Esophagus muscularis mucosa (tissue), 4 donors: Measurements from ENCODE around the gene SH3RF3. TPM values are rescaled to one million over a fixed set of nuclear protein-coding genes. Genes with fewer than 3 reads are reported as not detected.

ENCODE experiments used
- DNase-seq: peaks from one replicate; pipeline ENCODE4 v3.0.0-alpha.2; 2017; ENCODE audit errors: extremely low spot score
- H3K27ac ChIP-seq, 4 donors: fragments of 200-600 bp; sonication (generic); replicated peaks in 1 of 4; 1 replicate in 3 of 4; 2 replicates in 1 of 4; pipeline ENCODE4 v1.5.1; 2016 to 2019; ENCODE audit warnings: mild to moderate bottlenecking in 1 of 4
- H3K27me3 ChIP-seq, 4 donors: fragments of 200-600 bp; sonication (generic); one replicate each; pipeline versions ENCODE4 v1.5.1 to v1.6.0; 2016 to 2019
- H3K36me3 ChIP-seq, 4 donors: fragments of 200-600 bp; sonication (generic); one replicate each; pipeline ENCODE4 v1.5.1; 2016 to 2019
- H3K4me1 ChIP-seq, 4 donors: fragments of 200-600 bp; sonication (generic); one replicate each; pipeline ENCODE4 v1.5.1; 2016 to 2019
- H3K4me3 ChIP-seq, 4 donors: fragments of 200-600 bp; sonication (generic); 1 replicate in 2 of 4; 2 replicates in 2 of 4; pipeline ENCODE4 v1.5.1; 2016 to 2019; ENCODE audit warnings: mild to moderate bottlenecking in 4 of 4, moderate library complexity in 1 of 4
- H3K9me3 ChIP-seq, 4 donors: fragments of 200-600 bp; sonication (generic); 1 replicate in 3 of 4; 2 replicates in 1 of 4; pipeline ENCODE4 v1.5.1; 2016 to 2019
- CTCF ChIP-seq, 3 experiments: fragments of 200-600 bp in 2 of 3; fragments of 450-650 bp in 1 of 3; sonication (generic) in 2 of 3; IDR thresholded peaks; one replicate each; pipeline ENCODE4 v1.5.1; 2017 to 2019; ENCODE audit warnings: antibody characterized with exemption in 3 of 3, mild to moderate bottlenecking in 2 of 3, moderate library complexity in 1 of 3
- EP300 ChIP-seq: sonication (generic); formaldehyde crosslinking; IDR thresholded peaks from one replicate; pipeline ENCODE4 v1.6.1; 2017; ENCODE audit warnings: antibody characterized with exemption
- POLR2A ChIP-seq: fragments of 450-650 bp; IDR thresholded peaks from one replicate; pipeline ENCODE4 v1.6.1; 2017; ENCODE audit warnings: antibody characterized with exemption, moderate library complexity, mild to moderate bottlenecking, low read depth
- POLR2AphosphoS5 ChIP-seq, 2 donors: sonication (generic); formaldehyde crosslinking; IDR thresholded peaks; one replicate each; pipeline ENCODE4 v1.6.1; 2017; ENCODE audit warnings: antibody characterized with exemption in 2 of 2
- WGBS: methylation state at CpG from one replicate; pipeline ENCODE4 v1.1.5; 2018; 5-methylcytosine and 5-hydroxymethylcytosine counted together
- intact Hi-C: fragments of 100-400 bp; cut with DNase I; formaldehyde crosslinking; loops from one replicate; pipeline ENCODE4 v1.15.1; 2023
- total RNA-seq, 4 donors: library from RNA; depleted of rRNA; stranded (reverse); fragments of >200 nt; gene quantifications; one replicate each; pipeline versions ENCODE4 v1.1.0 to v1.2.1, GENCODE V29; 2016

The SH3RF3 gene
- total RNA-seq, 4 donors from 2014 or later = 6.3 to 17.5 (median 11.3) TPM

DNA sequence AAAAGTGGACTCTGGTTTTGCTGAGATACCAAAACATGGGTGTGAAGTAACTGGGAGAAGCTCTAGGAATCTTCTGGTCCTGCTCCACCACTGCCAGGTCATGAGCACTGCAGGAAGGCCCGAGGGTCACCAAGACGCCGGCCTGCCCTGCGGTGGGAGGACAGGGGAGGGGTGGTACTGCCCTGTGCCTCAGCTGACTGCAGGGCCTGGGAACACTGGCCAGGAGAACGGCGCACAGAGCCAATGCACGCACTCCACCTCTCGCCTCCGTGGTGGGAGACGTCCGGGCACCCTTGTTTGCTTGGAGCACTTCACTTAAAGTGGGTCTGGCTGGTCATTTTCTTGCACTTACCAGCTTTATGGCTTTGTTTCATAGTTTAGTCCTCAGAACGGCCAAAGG is 153.4 kb downstream of the SH3RF3 start:
- Histone ChIP-seq H3K4me1 (peaks cover 24 to 40% (median 31%) of the 10 kb centered on the region in 4 donors), H3K4me3 (no peak overlapping the region), H3K9me3 (no peaks in the 10 kb centered on the region), H3K27me3 (no peaks in the 10 kb centered on the region), H3K36me3 (no peaks in the 10 kb centered on the region), H3K27ac (no peak overlapping the region)
- intact Hi-C loops = no loop called here
- TF ChIP-seq POLR2A (no peak), POLR2AphosphoS5 (IDR thresholded peaks at IDR 0.05) (no peak), CTCF (IDR thresholded peaks at IDR 0.05) (no peak), EP300 (no peak)
- DNase-seq = no peak
- WGBS = 99% methylated on average over 12 of the region's 12 CpGs

GRCh38 chr2:109282865-109283264 is 153.9 kb downstream of the SH3RF3 start:
- no peaks in the 10 kb centered on the region for H3K9me3 ChIP-seq
- H3K4me1 ChIP-seq = peaks cover 24 to 40% (median 33%) of the 10 kb centered on the region in 4 donors
- no peak overlapping the region for H3K27ac ChIP-seq
- TF ChIP-seq POLR2AphosphoS5 (IDR thresholded peaks at IDR 0.05) = no peak
- TF ChIP-seq CTCF (IDR thresholded peaks at IDR 0.05) = no peak
- no peak for TF ChIP-seq POLR2A
- no peak for TF ChIP-seq EP300
- H3K27me3 ChIP-seq = no peaks in the 10 kb centered on the region
- WGBS = 89% methylated on average over 3 of the region's 4 CpGs
- no peaks in the 10 kb centered on the region for H3K36me3 ChIP-seq
- no peak for DNase-seq
- H3K4me3 ChIP-seq = no peak overlapping the region
- intact Hi-C loops = no loop called here

GRCh38 chr2:109284826-109285225 is 155.8 kb downstream of the SH3RF3 start:
- H3K36me3 ChIP-seq = no peaks in the 10 kb centered on the region
- TF ChIP-seq EP300 (no peak), POLR2A (no peak), POLR2AphosphoS5 (IDR thresholded peaks at IDR 0.05) (no peak), CTCF (IDR thresholded peaks at IDR 0.05) (no peak)
- WGBS = 25% methylated on average over 4 of the region's 7 CpGs
- intact Hi-C loops = no loop called here
- no peaks in the 10 kb centered on the region for H3K9me3 ChIP-seq
- no peak overlapping the region for H3K27ac ChIP-seq
- no peak overlapping the region for H3K4me3 ChIP-seq
- H3K4me1 ChIP-seq = peaks cover 24 to 37% (median 31%) of the 10 kb centered on the region in 4 donors
- DNase-seq = no peak
- no peaks in the 10 kb centered on the region for H3K27me3 ChIP-seq

DNA sequence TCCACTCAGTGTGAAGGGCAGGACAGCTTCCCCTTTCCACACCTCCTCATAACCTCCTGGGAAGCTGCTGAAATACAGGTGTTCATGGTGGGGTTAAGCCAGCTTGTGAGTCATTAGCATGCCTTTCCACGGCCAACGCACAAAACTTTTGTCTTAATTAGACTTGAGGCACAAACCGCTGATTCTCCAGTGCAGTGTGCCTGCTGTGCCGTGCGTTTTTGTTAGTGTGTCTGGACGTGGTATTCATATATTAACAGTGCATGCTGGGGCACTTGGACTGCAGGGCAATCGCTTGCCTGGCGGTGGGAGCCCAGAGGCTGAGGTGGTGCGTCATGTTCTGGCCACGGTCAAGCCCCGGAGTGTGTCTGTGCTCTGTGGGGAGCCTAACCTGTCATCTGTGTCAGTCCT is 156.2 kb downstream of the SH3RF3 start:
- DNase-seq = no peak
- Histone ChIP-seq H3K4me1 (peaks cover 23 to 33% (median 28%) of the 10 kb centered on the region in 4 donors), H3K27ac (no peak overlapping the region), H3K27me3 (no peaks in the 10 kb centered on the region), H3K36me3 (no peaks in the 10 kb centered on the region), H3K9me3 (no peaks in the 10 kb centered on the region), H3K4me3 (no peak overlapping the region)
- no peak for TF ChIP-seq CTCF (IDR thresholded peaks at IDR 0.05)
- TF ChIP-seq POLR2A = no peak
- TF ChIP-seq EP300 = no peak
- TF ChIP-seq POLR2AphosphoS5 (IDR thresholded peaks at IDR 0.05) = no peak
- 76% methylated on average over 9 of the region's 11 CpGs for WGBS
- intact Hi-C loops = no loop called here

DNA sequence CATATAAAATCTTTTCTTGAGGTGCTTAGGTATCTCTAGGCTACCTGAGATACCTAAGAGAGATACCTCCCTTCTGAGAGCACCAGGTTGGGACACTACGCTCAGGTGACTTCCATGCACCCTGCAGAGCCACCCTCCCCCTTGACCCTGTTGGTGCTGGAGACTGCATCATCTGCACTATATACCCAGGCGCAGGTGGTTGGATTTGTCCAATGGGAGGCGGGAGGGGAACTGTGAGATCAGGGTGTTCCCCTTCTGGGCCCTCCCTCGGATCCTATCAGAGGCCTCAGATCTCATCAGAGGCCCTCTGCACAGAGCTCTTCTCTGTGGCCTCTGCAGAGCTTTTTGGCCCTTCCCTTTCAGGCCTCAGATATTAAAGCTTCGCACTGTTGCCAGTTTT is 158.4 kb downstream of the SH3RF3 start:
- intact Hi-C loops = no loop called here
- WGBS = 100% methylated on average over 4 of the region's 5 CpGs

More for the DNA sequence above, 158.4 kb downstream of the SH3RF3 start:
- no peak overlapping the region for H3K4me3 ChIP-seq
- peaks cover 23 to 33% (median 31%) of the 10 kb centered on the region in 4 donors for H3K4me1 ChIP-seq
- DNase-seq = no peak
- no peaks in the 10 kb centered on the region for H3K27me3 ChIP-seq
- H3K9me3 ChIP-seq = no peaks in the 10 kb centered on the region
- no peak for TF ChIP-seq EP300
- no peak for TF ChIP-seq POLR2A
- no peak for TF ChIP-seq POLR2AphosphoS5 (IDR thresholded peaks at IDR 0.05)
- TF ChIP-seq CTCF (IDR thresholded peaks at IDR 0.05) = no peak
- H3K27ac ChIP-seq = no peak overlapping the region
- no peaks in the 10 kb centered on the region for H3K36me3 ChIP-seq
